Astrocyte of the spinal cord (primary cell): ENCODE results near the gene TARM1.

ENCODE experiments used
- DNase-seq: peaks from one replicate; pipeline ENCODE4 v3.0.0; 2011; ENCODE audit warnings: low read depth, low spot score
- H3K4me3 ChIP-seq: 2 replicates; pipeline ENCODE4 v1.5.1; 2011; ENCODE audit warnings: low read depth, mild to moderate bottlenecking, low read length, moderate library complexity
- in situ Hi-C: cut with HindIII; loops from 2 replicates; pipeline ENCODE4 v1.10.0; 2017; ENCODE audit warnings: low sequenced_read_pairs
- TF ChIP-seq, protein P1 (sequence below): IDR thresholded peaks from 2 replicates; pipeline ENCODE4 v1.5.1; 2012; ENCODE audit warnings: low read depth, mild to moderate bottlenecking, low read length, inconsistent platforms

Gene TARM1

GRCh38 chr19:54084410-54084809, 3.2 kb upstream of the TARM1 start:
- TF ChIP-seq, protein P1, sequence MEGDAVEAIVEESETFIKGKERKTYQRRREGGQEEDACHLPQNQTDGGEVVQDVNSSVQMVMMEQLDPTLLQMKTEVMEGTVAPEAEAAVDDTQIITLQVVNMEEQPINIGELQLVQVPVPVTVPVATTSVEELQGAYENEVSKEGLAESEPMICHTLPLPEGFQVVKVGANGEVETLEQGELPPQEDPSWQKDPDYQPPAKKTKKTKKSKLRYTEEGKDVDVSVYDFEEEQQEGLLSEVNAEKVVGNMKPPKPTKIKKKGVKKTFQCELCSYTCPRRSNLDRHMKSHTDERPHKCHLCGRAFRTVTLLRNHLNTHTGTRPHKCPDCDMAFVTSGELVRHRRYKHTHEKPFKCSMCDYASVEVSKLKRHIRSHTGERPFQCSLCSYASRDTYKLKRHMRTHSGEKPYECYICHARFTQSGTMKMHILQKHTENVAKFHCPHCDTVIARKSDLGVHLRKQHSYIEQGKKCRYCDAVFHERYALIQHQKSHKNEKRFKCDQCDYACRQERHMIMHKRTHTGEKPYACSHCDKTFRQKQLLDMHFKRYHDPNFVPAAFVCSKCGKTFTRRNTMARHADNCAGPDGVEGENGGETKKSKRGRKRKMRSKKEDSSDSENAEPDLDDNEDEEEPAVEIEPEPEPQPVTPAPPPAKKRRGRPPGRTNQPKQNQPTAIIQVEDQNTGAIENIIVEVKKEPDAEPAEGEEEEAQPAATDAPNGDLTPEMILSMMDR = no peak
- DNase-seq = no peak
- H3K4me3 ChIP-seq = no peak overlapping the region
- in situ Hi-C loops = no loop called here

GRCh38 chr19:54077334-54077733, 3.8 kb downstream of the TARM1 start:
- no peak overlapping the region for H3K4me3 ChIP-seq
- TF ChIP-seq, protein P1 = no peak
- no peak for DNase-seq
- in situ Hi-C loops = no loop called here

DNA sequence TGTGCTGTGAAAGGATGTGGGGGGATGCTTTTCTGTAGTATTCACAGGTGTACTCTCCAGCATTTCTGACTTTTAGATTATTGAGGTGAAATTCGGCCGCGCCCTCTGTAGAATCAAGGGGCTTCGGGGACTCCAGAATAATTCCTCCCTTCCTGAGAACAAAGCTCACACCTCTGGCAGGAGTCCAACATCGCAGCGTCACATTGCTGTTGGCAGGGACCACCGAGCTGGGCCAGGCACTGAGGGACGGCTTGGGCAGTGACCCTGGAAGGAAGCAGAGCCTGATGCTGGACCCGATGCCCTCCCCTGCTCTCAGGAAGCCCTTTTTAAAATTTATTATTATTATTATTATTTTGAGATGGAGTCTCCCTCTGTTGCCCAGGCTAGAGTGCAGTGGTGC, 6.3 kb downstream of the TARM1 start:
- in situ Hi-C loops = no loop called here
- TF ChIP-seq, protein P1 = no peak

DNA sequence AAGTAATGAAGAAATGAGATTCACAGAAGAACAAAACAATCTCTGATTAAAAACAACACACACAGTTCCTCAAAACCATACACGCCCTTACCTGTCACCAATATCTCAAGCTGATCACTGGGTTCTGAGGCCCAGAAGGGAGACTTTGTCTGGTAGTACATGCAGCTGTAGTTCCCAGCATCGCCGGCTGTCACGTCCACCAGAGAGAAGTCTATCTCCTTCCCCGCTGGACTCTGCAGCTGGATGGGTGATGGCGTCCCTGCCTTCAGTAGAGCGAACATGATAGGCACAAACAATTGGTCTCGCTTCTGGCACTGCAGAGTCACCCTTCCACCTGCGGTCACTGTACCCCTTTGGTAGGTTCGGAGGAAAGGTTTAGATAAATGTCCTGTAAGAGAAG, 7.3 kb downstream of the TARM1 start:
- DNase-seq = no peak
- TF ChIP-seq, protein P1 = no peak
- in situ Hi-C loops = no loop called here
- no peak overlapping the region for H3K4me3 ChIP-seq

More for the DNA sequence above, 6.3 kb downstream of the TARM1 start:
- no peak for DNase-seq
- no peak overlapping the region for H3K4me3 ChIP-seq

DNA sequence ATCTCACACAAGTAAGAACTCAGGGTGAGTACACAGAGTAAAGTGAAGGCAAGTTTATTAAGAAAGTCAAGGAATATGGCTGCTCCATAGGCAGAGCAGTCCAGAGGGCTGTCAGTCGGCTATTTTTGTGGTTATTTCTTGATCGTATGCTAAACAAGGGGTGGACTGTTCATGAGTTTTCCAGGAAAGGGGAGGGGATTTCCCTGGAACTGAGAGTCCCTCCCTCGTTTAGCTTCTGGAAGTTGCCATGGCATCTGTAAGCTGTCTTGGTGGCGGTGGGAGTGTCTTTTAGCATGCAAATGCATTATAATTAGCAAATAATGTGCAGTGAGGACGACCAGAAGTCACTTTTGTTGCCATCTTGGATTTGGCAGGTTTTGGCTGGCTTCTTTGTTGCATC, 11.7 kb downstream of the TARM1 start:
- in situ Hi-C loops = no loop called here
- no peak overlapping the region for H3K4me3 ChIP-seq
- TF ChIP-seq, protein P1 = no peak
- no peak for DNase-seq

GRCh38 chr19:54063350-54064116, 17.6 kb downstream of the TARM1 start, which contains the start of gene VSTM1:
Gene VSTM1, minus strand, starts transcription at chr19:54063897. Its CDS starts 120 bp downstream, at chr19:54063777.
- H3K4me3 ChIP-seq = no peak within 1 kb of the TSS
- in situ Hi-C loops = no loop called here
- no peak for DNase-seq
- TF ChIP-seq, protein P1 = no peak
